ENCODE results near the gene ATP8A1.

The ATP8A1 gene

DNA sequence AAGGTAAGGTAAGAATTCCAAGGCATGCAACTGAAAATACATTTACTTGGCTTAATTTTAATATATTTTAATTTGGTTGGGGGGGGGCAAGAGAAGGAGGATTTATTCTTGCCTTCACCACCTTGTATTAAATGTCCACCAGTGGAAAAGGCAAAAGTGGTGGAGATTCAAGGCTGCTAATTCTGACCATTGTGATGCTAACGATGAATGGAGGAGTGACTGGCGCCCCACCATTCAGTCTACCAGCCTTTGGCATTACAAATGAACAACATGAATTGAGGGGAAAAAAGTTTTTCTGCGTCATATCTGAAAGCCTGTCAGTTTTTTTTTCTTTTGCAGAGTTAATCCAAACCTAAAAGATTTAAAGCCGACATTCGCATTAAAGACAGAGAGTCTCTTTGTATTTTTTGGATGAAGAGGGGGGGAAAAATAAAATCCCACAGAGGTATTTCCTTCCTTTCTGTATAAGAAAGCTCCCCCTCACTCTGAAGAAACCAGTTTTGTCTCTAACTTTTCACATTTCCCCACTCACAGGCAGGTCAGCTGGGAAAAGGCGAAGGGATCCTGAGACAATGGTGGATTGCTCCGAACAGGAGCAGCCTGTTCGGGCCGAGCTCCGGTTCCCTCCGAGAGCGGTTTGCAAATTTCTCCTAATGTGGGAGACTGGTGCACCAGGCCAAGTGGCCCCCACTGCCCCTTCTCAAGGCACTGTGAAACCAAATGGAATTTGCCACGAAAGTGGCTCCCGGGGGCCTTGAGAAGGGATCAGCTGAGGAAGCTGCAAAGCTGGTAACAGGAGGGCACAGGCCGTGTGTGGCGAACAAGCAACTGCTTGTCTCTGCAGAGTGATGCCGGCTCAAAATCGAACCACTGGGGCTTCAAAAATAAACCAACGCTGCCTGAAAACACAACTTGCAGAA, 231.5 kb downstream of the ATP8A1 start:
- H3K4me3 ChIP-seq (ENCODE audit: low read depth, low read length), result no peak overlapping the region
- TF ChIP-seq, protein P1, sequence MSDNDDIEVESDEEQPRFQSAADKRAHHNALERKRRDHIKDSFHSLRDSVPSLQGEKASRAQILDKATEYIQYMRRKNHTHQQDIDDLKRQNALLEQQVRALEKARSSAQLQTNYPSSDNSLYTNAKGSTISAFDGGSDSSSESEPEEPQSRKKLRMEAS (IDR thresholded peaks at IDR 0.05; ENCODE audit: low read depth, low read length), result no peak
- TF ChIP-seq POLR2A (IDR thresholded peaks at IDR 0.05; ENCODE audit: extremely low read depth, insufficient read length) (no peak), MYC (IDR thresholded peaks at IDR 0.05; ENCODE audit: low read depth, low read length) (no peak)
- TF ChIP-seq, protein P2, sequence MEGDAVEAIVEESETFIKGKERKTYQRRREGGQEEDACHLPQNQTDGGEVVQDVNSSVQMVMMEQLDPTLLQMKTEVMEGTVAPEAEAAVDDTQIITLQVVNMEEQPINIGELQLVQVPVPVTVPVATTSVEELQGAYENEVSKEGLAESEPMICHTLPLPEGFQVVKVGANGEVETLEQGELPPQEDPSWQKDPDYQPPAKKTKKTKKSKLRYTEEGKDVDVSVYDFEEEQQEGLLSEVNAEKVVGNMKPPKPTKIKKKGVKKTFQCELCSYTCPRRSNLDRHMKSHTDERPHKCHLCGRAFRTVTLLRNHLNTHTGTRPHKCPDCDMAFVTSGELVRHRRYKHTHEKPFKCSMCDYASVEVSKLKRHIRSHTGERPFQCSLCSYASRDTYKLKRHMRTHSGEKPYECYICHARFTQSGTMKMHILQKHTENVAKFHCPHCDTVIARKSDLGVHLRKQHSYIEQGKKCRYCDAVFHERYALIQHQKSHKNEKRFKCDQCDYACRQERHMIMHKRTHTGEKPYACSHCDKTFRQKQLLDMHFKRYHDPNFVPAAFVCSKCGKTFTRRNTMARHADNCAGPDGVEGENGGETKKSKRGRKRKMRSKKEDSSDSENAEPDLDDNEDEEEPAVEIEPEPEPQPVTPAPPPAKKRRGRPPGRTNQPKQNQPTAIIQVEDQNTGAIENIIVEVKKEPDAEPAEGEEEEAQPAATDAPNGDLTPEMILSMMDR (IDR thresholded peaks at IDR 0.05; ENCODE audit: low read depth, low read length), result no peak
- no peak for DNase-seq (ENCODE audit: low read depth)

DNA sequence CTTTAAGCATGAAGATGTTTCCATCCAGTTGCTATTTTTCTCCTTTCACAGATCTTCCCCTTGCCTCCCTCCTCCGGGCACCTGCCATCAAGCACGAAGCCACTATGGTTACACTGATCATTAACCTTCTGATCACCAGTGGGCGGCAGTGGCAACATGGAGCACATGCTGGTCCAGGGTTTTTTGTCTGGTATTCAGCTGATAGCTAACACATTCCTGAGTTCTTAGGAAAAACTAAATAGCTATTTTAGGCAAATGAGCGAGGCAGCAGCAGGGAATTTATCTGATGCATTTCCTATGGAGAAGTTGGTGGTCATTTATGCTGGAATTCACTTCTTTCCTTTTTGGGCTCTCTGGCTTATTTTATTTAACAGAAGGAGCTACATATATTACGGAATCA, 236.8 kb downstream of the ATP8A1 start:
- TF ChIP-seq, protein P2 (IDR thresholded peaks at IDR 0.05; ENCODE audit: low read depth, low read length), result no peak
- no peak for DNase-seq (ENCODE audit: low read depth)
- H3K4me3 ChIP-seq (ENCODE audit: low read depth, low read length), result no peak overlapping the region

DNA sequence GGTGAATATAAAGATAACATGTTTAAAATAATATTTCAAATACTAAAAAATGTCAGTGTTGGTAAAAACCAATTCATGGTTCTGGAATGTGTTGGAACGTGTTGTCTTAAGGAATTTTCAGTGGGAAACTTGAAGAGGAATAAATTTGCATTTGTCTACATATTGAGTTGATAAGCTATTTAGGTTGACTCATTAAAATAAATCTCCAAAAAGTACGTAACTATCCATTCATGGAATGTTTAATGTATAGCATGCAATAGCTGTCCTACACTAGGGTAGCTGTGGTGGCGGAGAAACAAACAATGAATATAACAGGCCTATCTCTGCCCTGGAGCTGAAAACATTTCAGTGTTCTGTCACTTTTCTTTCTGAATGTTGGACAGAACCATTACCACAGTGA, 239.4 kb downstream of the ATP8A1 start:
- no peak for DNase-seq (ENCODE audit: low read depth)
- TF ChIP-seq, protein P1 (IDR thresholded peaks at IDR 0.05; ENCODE audit: low read depth, low read length), result no peak
- TF ChIP-seq MYC (IDR thresholded peaks at IDR 0.05; ENCODE audit: low read depth, low read length) (no peak), POLR2A (IDR thresholded peaks at IDR 0.05; ENCODE audit: extremely low read depth, insufficient read length) (no peak)
- TF ChIP-seq, protein P2 (IDR thresholded peaks at IDR 0.05; ENCODE audit: low read depth, low read length), result no peak
- no peak overlapping the region for H3K4me3 ChIP-seq (ENCODE audit: low read depth, low read length)

DNA sequence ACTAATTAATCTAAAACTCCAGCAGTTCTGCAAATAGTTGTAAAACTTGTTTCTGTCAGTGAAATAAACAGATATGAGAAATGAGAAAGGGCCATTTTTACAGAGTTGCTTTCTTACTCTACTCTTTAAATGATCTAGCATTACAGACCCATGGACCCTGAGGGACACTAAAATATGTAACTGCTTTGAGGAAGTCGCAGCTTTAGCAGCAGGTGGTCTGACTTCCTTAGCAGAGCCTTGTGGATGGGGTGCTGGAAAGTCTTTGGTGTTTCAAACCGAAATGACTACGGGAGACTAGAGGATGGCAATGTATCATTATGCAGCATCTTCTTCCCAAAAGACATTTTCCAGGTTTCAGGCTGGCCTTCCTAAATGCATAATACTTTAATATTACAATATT, 240.9 kb downstream of the ATP8A1 start:
- TF ChIP-seq, protein P1 (IDR thresholded peaks at IDR 0.05; ENCODE audit: low read depth, low read length), result no peak
- H3K4me3 ChIP-seq (ENCODE audit: low read depth, low read length), result no peak overlapping the region
- DNase-seq (ENCODE audit: low read depth), result peak; percentile 66

DNA sequence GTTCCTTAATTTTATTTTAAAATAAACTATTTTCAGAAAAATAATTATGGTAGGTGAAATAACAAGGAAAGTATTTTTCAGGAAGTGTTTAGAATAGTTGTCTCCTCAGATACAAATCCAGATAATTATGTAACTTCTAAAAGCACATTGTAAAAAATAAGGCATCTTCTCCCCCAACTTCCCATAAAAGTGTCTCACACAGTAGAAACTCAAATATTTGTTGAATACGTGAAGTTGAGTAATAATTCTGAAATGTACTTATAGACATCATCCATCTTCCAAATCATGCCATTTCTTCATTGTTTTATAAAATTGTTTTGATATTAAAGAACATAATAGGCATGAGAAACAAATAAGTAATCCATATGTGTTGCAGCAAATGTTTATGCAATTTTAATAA, 241.6 kb downstream of the ATP8A1 start:
- TF ChIP-seq, protein P2 (IDR thresholded peaks at IDR 0.05; ENCODE audit: low read depth, low read length), result no peak
- TF ChIP-seq POLR2A (IDR thresholded peaks at IDR 0.05; ENCODE audit: extremely low read depth, insufficient read length) (no peak), MYC (IDR thresholded peaks at IDR 0.05; ENCODE audit: low read depth, low read length) (no peak)
- TF ChIP-seq, protein P1 (IDR thresholded peaks at IDR 0.05; ENCODE audit: low read depth, low read length), result no peak
- H3K4me3 ChIP-seq (ENCODE audit: low read depth, low read length), result no peak overlapping the region
- DNase-seq (ENCODE audit: low read depth), result no peak

DNA sequence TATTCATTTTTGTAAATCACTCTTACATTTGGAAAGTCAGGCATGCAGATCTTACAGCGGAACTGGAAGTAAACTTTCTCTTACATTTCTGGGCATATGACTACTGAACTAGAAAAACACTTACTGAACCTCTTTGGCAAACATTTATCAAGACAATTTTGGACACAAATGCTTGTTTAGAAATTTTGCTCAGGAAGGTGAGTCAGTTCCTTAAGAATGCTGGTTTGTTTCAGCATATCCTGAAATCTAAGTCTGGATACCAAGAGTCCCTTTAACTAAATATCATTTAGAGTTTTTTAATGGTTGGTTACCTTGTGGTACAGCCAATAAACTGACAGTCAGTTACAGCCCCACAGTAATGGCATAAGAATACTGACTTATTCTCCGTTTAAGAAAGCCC, 244.7 kb downstream of the ATP8A1 start:
- H3K4me3 ChIP-seq (ENCODE audit: low read depth, low read length), result no peak overlapping the region
- DNase-seq (ENCODE audit: low read depth), result no peak
- TF ChIP-seq POLR2A (IDR thresholded peaks at IDR 0.05; ENCODE audit: extremely low read depth, insufficient read length), result no peak
- TF ChIP-seq MYC (IDR thresholded peaks at IDR 0.05; ENCODE audit: low read depth, low read length), result no peak
- TF ChIP-seq, protein P2 (IDR thresholded peaks at IDR 0.05; ENCODE audit: low read depth, low read length), result no peak
- TF ChIP-seq, protein P1 (IDR thresholded peaks at IDR 0.05; ENCODE audit: low read depth, low read length), result no peak

All from NB4 (cell line).